ENCODE measurements around the gene ATP11A.

Gene ATP11A

DNA sequence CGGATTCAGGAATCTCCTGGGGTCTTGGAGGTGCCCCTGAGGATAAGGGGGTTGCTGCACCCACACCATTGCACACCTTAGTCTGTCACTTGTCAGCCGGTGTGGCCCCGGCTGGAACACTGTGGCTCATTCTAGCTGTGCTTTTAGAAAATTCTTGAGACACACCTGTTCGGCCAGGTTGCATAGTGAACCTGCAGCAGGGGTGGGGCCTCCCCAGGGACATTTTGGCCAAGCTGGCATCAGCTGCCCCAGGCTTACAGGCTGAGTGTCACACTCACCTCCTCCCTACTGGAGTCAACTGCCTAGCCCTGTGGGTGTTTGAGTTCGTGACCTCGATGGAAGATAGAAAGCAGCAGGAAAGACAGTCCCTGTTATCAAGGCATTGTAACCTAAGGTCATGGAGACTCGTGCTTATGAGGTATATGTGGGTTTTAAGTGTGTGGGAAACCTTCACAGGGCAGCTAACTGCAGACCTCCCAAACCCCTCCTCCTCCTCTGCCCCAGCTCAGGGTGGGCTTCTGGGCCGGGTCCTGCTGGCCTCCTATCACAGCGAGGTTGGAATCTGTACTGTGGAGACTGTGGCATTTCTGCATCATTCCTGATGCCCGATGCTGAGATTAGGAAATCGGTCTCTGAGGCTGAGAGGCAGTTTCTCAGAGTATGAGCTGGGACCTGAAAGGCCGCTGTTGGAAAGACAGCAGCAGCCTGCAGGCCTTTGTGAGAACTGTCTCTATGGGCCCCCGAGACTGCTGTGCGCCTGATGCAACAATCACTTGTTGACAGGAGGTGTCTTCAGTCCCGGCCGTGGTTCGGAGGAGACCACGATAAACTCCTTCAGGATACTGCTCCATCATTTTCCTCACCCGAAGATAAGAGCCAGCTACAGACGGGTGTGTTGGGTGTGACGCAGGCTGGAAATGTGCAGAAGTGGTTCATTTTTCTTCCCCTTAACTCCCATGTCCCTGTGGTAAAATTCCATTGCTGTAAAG, 72.2 kb downstream of the ATP11A start:
- H2AFZ ChIP-seq, result no peak overlapping the region
- peaks cover 15% of the 10 kb centered on the region for H3K4me1 ChIP-seq
- TF ChIP-seq, protein P1, sequence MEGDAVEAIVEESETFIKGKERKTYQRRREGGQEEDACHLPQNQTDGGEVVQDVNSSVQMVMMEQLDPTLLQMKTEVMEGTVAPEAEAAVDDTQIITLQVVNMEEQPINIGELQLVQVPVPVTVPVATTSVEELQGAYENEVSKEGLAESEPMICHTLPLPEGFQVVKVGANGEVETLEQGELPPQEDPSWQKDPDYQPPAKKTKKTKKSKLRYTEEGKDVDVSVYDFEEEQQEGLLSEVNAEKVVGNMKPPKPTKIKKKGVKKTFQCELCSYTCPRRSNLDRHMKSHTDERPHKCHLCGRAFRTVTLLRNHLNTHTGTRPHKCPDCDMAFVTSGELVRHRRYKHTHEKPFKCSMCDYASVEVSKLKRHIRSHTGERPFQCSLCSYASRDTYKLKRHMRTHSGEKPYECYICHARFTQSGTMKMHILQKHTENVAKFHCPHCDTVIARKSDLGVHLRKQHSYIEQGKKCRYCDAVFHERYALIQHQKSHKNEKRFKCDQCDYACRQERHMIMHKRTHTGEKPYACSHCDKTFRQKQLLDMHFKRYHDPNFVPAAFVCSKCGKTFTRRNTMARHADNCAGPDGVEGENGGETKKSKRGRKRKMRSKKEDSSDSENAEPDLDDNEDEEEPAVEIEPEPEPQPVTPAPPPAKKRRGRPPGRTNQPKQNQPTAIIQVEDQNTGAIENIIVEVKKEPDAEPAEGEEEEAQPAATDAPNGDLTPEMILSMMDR (IDR thresholded peaks at IDR 0.05), result no peak
- H3K27me3 ChIP-seq (ENCODE audit: control insufficient read depth, insufficient read depth, low read length), result no peaks in the 10 kb centered on the region
- H3K4me2 ChIP-seq (ENCODE audit: low read length), result peak overlapping the region; percentile 14
- H3K27ac ChIP-seq, result peak overlapping the region; percentile 71
- H3K4me3 ChIP-seq (ENCODE audit: low read depth, low read length), result peak overlapping the region; percentile 49
- no peaks in the 10 kb centered on the region for H3K36me3 ChIP-seq (ENCODE audit: control insufficient read depth, insufficient read depth, low read length)
- no peaks in the 10 kb centered on the region for H3K9me3 ChIP-seq (ENCODE audit: control insufficient read depth, low read length)
- H3K9ac ChIP-seq, result no peak overlapping the region
- H3K79me2 ChIP-seq, result no peaks in the 10 kb centered on the region

DNA sequence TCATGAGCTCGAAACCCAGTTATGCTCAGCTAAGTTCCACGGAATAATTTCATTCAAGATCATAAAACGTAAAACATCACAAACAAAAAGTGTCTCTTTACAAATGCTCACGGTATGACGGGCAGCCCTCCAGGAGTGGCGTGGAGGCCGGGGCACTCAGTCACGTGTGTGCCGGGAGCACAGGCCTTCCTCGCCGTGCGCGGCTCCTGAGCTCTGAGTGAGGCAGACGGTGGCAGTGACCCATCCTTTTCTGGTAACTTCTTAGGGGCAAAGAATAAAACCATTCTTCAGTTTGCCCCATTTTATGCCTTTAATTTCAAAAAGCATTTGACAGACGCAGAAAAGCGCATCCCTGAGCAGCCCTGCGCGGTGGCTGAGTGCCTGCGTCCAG, 72.8 kb downstream of the ATP11A start:
- H3K36me3 ChIP-seq (ENCODE audit: control insufficient read depth, insufficient read depth, low read length), result no peaks in the 10 kb centered on the region
- H3K9ac ChIP-seq, result no peak overlapping the region

DNA sequence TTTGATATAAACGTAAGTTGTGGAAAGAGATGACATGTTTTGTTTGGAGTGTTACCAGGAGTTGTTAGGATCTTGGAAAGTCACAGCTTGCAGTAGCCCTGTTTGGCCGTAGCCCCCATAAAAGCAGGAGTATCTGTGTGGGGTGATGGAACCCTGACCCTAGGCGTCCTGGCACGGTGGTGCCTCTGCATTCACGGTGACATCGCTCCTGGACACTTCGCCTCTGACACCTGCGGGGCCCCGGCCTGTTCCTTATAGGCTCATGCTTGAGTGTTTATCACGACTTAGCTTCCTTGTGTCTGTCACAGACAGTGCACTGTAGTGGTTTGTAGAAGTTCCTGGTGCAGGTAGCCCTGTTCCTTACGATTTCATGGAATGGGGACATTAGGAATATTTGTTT, 74.2 kb downstream of the ATP11A start:
- Histone ChIP-seq H3K4me3 (ENCODE audit: low read depth, low read length) (no peak overlapping the region), H3K9ac (no peak overlapping the region), H3K4me2 (ENCODE audit: low read length) (no peak overlapping the region), H2AFZ (no peak overlapping the region), H3K4me1 (peaks cover 15% of the 10 kb centered on the region), H3K36me3 (ENCODE audit: control insufficient read depth, insufficient read depth, low read length) (no peaks in the 10 kb centered on the region), H3K79me2 (no peaks in the 10 kb centered on the region), H3K27ac (no peak overlapping the region), H3K27me3 (ENCODE audit: control insufficient read depth, insufficient read depth, low read length) (no peaks in the 10 kb centered on the region), H3K9me3 (ENCODE audit: control insufficient read depth, low read length) (no peaks in the 10 kb centered on the region)
- TF ChIP-seq, protein P1 (IDR thresholded peaks at IDR 0.05), result no peak

More for the DNA sequence above, 72.8 kb downstream of the ATP11A start:
- TF ChIP-seq, protein P1 (IDR thresholded peaks at IDR 0.05), result no peak
- no peaks in the 10 kb centered on the region for H3K9me3 ChIP-seq (ENCODE audit: control insufficient read depth, low read length)
- no peak overlapping the region for H3K27ac ChIP-seq
- H3K27me3 ChIP-seq (ENCODE audit: control insufficient read depth, insufficient read depth, low read length), result no peaks in the 10 kb centered on the region
- H3K79me2 ChIP-seq, result no peaks in the 10 kb centered on the region
- no peak overlapping the region for H2AFZ ChIP-seq
- H3K4me3 ChIP-seq (ENCODE audit: low read depth, low read length), result no peak overlapping the region
- H3K4me1 ChIP-seq, result peaks cover 15% of the 10 kb centered on the region
- H3K4me2 ChIP-seq (ENCODE audit: low read length), result no peak overlapping the region

DNA sequence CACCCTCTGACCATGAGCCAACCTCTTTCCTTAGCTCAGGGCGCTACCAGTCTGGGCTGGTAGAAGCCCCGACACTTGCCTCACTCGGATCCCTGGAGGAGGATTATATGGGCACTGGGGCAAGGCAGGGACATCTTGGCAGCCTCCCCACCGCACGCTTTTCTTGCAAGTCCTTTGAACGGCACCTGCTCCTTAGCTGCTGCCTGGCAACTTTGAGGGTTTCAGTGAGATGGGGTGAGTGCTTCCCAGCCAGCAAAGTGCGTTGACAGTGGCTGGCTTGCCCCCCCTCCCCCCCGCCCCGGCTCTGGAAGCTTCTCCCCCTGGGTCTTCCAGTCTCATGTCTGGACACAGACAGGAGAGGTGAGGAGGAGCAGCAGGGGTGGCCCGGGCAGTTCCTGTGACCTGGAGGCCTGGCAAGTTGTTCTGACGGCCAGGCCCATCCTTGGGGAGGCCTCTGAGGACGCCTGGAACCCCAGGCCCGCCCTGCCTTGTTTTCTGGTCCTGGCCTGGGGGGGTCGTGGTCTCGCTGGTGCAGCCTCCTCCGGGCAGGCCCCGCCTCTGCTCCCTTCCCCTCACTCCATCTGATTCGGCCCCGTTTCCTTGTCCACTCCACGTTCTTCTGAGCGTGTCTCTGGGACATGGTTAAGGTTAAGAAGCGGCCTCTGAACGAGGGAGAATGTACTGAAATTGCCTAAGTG, 75.2 kb downstream of the ATP11A start:
- Histone ChIP-seq H2AFZ (no peak overlapping the region), H3K9ac (no peak overlapping the region), H3K4me1 (peaks cover 15% of the 10 kb centered on the region), H3K79me2 (no peaks in the 10 kb centered on the region), H3K4me3 (ENCODE audit: low read depth, low read length) (no peak overlapping the region), H3K4me2 (ENCODE audit: low read length) (no peak overlapping the region), H3K36me3 (ENCODE audit: control insufficient read depth, insufficient read depth, low read length) (no peaks in the 10 kb centered on the region), H3K9me3 (ENCODE audit: control insufficient read depth, low read length) (no peaks in the 10 kb centered on the region), H3K27ac (no peak overlapping the region), H3K27me3 (ENCODE audit: control insufficient read depth, insufficient read depth, low read length) (no peaks in the 10 kb centered on the region)
- TF ChIP-seq, protein P1 (IDR thresholded peaks at IDR 0.05), result no peak

Data from parathyroid adenoma (tissue), 2 donors.